Measurements from ENCODE around the gene DHTKD1.

The DHTKD1 gene

GRCh38 chr10:12107781-12108180 lies 39.0 kb downstream of the DHTKD1 start:
- no peak for DNase-seq (ENCODE audit: low spot score)
- in situ Hi-C loops (cut with MboI; ENCODE audit: low pct_unique_long_range_greater_than_20kb, low sequenced_read_pairs, unreplicated experiment), result no loop called here
- no peak for TF ChIP-seq CTCF (IDR thresholded peaks at IDR 0.05; ENCODE audit: extremely low read depth, insufficient read depth, missing control alignments)

- no peak for DNase-seq (ENCODE audit: low spot score)
- no peak for TF ChIP-seq CTCF (IDR thresholded peaks at IDR 0.05; ENCODE audit: extremely low read depth, insufficient read depth, missing control alignments)
- in situ Hi-C loops (cut with MboI; ENCODE audit: low pct_unique_long_range_greater_than_20kb, low sequenced_read_pairs, unreplicated experiment), result no loop called here
These were observed 40.5 kb downstream of the DHTKD1 start for GRCh38 chr10:12109286-12109685.

DNA sequence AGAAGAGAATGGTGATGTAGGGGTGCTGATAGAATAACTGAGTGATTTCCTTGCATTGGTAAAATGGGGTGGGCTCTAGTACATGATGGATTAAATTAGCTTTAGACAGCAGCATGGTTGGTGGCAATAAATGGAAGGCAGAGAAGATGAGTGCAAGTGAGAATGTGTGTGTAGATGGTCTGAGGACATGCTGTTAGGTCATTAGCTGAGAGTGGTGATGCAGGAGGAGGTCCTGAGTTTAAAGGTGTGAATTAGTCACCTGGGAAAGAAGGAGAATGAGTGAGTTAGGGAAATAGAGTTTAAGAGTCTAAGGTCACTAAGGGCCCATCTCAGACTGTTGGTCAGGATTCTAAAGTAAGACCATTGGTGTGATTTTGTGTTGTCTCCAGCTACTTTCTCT lies 42.8 kb downstream of the DHTKD1 start:
- in situ Hi-C loops (cut with MboI; ENCODE audit: low pct_unique_long_range_greater_than_20kb, low sequenced_read_pairs, unreplicated experiment), result no loop called here
- no peak for TF ChIP-seq CTCF (IDR thresholded peaks at IDR 0.05; ENCODE audit: extremely low read depth, insufficient read depth, missing control alignments)

GRCh38 chr10:12113627-12114026 lies 44.9 kb downstream of the DHTKD1 start:
- no peak for DNase-seq (ENCODE audit: low spot score)
- TF ChIP-seq CTCF (IDR thresholded peaks at IDR 0.05; ENCODE audit: extremely low read depth, insufficient read depth, missing control alignments), result no peak
- in situ Hi-C loops (cut with MboI; ENCODE audit: low pct_unique_long_range_greater_than_20kb, low sequenced_read_pairs, unreplicated experiment), result no loop called here

More for the DNA sequence above, 42.8 kb downstream of the DHTKD1 start:
- DNase-seq (ENCODE audit: low spot score), result no peak

GRCh38 chr10:12121673-12122072 lies 52.9 kb downstream of the DHTKD1 start:
- in situ Hi-C loops (cut with MboI; ENCODE audit: low pct_unique_long_range_greater_than_20kb, low sequenced_read_pairs, unreplicated experiment), result no loop called here
- no peak for TF ChIP-seq CTCF (IDR thresholded peaks at IDR 0.05; ENCODE audit: extremely low read depth, insufficient read depth, missing control alignments)
- peak; percentile 73 for DNase-seq (ENCODE audit: low spot score)

- in situ Hi-C loops (cut with MboI; ENCODE audit: low pct_unique_long_range_greater_than_20kb, low sequenced_read_pairs, unreplicated experiment), result no loop called here
- DNase-seq (ENCODE audit: low spot score), result peak; percentile 100
- TF ChIP-seq CTCF (IDR thresholded peaks at IDR 0.05; ENCODE audit: extremely low read depth, insufficient read depth, missing control alignments), result no peak
These were observed 60.7 kb downstream of the DHTKD1 start, which contains the start of gene SEC61A2 for GRCh38 chr10:12129222-12130111. Gene SEC61A2 (plus strand): TSS chr10:12129677. CDS start chr10:12129788, 111 bp downstream.
